Activated naive CD8-positive, alpha-beta T cell treated with anti-CD3 and anti-CD28 coated beads, Interleukin-2, amount 10 ng/mL, durations not matched to agents 7 days and 5 days (primary cell): ENCODE results near the gene C10orf95. TPM values are rescaled to one million over a fixed set of nuclear protein-coding genes. Genes with fewer than 3 reads are reported as not detected.

ENCODE experiments used
- ATAC-seq: fragments of 150-1000 bp; cut with Tn5 transposase; one replicate; pipeline ENCODE4 v1.10.0; 2021; ENCODE audit warnings: low read depth, moderate library complexity
- POLR2A ChIA-PET: fragments of 350-600 bp; sonication (Branson Sonifier 250); formaldehyde crosslinking; loops from one replicate; lab custom pipeline; 2021; ENCODE audit warnings: antibody characterized with exemption; lab: Charles Lee
- DNase-seq: peaks from one replicate; pipeline ENCODE4 v3.0.0; 2021
- H3K27ac Mint-ChIP-seq: one replicate; pipeline ENCODE4 v1.8.0; 2022; ENCODE audit warnings: mild to moderate bottlenecking, mixed read lengths
- H3K27me3 Mint-ChIP-seq: one replicate; pipeline ENCODE4 v1.8.0; 2022; ENCODE audit warnings: mild to moderate bottlenecking, moderate library complexity, mixed read lengths
- H3K36me3 Mint-ChIP-seq: one replicate; pipeline ENCODE4 v1.8.0; 2021; ENCODE audit warnings: mild to moderate bottlenecking, mixed read lengths
- H3K4me1 Mint-ChIP-seq: one replicate; pipeline ENCODE4 v1.8.0; 2021; ENCODE audit warnings: mixed read lengths
- H3K4me3 Mint-ChIP-seq: one replicate; pipeline ENCODE4 v1.8.0; 2022; ENCODE audit warnings: mild to moderate bottlenecking, moderate library complexity, mixed read lengths
- H3K9me3 Mint-ChIP-seq: one replicate; pipeline ENCODE4 v1.8.0; 2021; ENCODE audit warnings: mixed read lengths
- total RNA-seq, 2 experiments: library from RNA; stranded (reverse); gene quantifications; one replicate each; pipeline ENCODE4 v1.2.3, GENCODE V29; 2021

C10orf95 gene
- total RNA-seq, 2 experiments from 2014 or later: 0.28 to 0.54 TPM

- POLR2A ChIA-PET: interaction anchor here (0.9 to 1.4 kb wide), 2 partner anchors 25 to 27 kb away, joined by 3 read pairs; partner anchors contain the start of gene CUEDC2
- no peaks in the 10 kb centered on the region for H3K9me3 Mint-ChIP-seq
- H3K27ac Mint-ChIP-seq: no peak overlapping the region
- ATAC-seq (no peak), DNase-seq (no peak)
- H3K27me3 Mint-ChIP-seq: peaks cover 28% of the 10 kb centered on the region
- H3K36me3 Mint-ChIP-seq: no peaks in the 10 kb centered on the region
- no peak overlapping the region for H3K4me3 Mint-ChIP-seq
- peaks cover 17% of the 10 kb centered on the region for H3K4me1 Mint-ChIP-seq
These were observed 43.8 kb downstream of the C10orf95 start for GRCh38 chr10:102407425-102408130.

DNA sequence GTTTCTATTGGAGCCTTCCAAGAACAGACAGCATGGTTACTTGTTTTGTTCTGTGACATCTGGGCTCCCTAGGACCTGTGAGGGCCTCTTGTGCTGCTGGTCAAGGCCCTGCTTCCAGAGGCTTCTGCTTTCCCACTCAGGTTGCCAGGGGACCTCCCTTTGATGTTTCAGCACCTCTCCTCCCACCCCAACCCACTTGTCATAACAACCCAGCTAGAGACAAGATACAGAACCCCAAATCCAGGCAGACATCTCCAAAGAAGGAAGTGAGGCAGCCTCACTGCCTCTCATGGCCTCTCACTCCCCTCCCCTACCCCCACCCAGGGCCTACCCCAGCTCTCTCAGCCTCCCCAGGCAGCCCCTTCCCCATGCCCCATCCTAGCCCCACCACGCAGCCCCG is 44.5 kb downstream of the C10orf95 start:
- Mint-ChIP-seq H3K27me3 (peaks cover 26% of the 10 kb centered on the region), H3K4me1 (peaks cover 17% of the 10 kb centered on the region), H3K4me3 (no peak overlapping the region), H3K36me3 (no peaks in the 10 kb centered on the region), H3K9me3 (no peaks in the 10 kb centered on the region), H3K27ac (no peak overlapping the region)
- DNase-seq (no peak), ATAC-seq (no peak)
- POLR2A ChIA-PET: interaction anchor here (0.6 to 1.4 kb wide), 3 partner anchors 12 to 28 kb away, joined by 3 read pairs; partner anchors contain the start of gene CUEDC2

DNA sequence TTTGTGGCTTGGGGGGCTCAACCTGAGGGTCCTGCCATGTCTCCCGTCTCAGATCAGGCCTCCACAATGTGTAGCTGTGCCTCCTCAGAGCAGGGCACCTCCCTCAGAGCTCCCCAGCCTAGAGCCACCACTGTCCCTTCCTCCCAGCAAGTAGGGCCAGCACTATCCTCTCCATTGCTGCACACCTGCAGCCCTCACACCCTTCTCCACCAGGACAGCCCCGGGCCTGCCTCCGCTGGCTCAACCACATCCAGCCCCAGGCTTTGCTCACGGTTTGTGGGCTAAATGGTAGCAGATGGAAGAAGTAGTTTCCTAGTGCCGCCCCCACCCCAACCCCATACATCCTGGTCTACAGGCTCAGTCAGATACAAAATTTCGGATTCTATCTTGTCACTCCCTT is 45.7 kb downstream of the C10orf95 start:
- Mint-ChIP-seq H3K9me3 (no peaks in the 10 kb centered on the region), H3K4me1 (peaks cover 14% of the 10 kb centered on the region), H3K4me3 (no peak overlapping the region), H3K36me3 (peaks cover 1% of the 10 kb centered on the region), H3K27me3 (peaks cover 16% of the 10 kb centered on the region), H3K27ac (no peak overlapping the region)
- DNase-seq (no peak), ATAC-seq (no peak)
- POLR2A ChIA-PET: interaction anchor here (1.1 to 1.6 kb wide), 2 partner anchors 10 to 16 kb away, joined by 3 to 8 read pairs; partner anchors contain the start of gene NFKB2

GRCh38 chr10:102405108-102405571 is 46.2 kb downstream of the C10orf95 start:
- H3K4me3 Mint-ChIP-seq: no peak overlapping the region

DNA sequence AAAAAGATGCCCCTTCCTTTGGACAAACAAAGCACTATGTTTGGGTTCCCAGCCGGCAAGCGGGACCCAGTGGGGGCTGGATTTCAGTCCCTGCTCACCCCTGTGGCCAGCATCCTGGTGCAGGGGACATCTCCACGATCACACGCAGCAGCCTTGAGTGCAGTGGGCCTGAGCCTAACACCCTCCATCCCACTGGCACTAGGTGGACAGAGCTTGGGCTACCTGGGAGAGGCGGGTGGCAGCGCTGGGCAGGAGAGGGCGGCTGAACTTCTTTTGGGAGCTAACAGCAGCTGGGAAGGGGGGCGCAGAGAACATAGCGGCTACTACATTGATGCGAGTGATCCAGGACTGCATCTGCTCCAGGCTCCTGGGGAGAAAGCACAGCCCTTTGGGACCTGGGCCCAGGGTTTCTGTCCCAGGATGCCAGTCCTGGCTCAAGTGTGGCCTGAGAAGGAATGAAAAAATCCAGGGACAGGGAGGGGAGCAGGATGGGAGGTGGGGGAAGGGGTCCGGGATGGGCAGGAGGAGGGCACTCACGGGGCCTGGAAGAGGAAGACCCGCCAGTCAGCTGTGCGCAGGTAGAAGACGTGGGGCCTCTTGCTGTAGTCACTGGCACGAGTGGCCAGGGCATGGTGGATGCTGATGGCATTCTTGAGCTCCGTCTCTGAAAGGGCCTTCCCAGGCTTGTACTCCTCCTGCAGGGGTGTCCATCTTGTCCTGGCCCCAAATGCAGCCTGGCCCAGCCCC is 46.8 kb downstream of the C10orf95 start:
- Mint-ChIP-seq H3K27ac (no peak overlapping the region), H3K4me1 (peaks cover 15% of the 10 kb centered on the region)

More at GRCh38 chr10:102405108-102405571, 46.2 kb downstream of the C10orf95 start:
- no peaks in the 10 kb centered on the region for H3K9me3 Mint-ChIP-seq
- peaks cover 16% of the 10 kb centered on the region for H3K4me1 Mint-ChIP-seq
- ATAC-seq: no peak
- H3K27ac Mint-ChIP-seq: no peak overlapping the region
- DNase-seq: no peak
- POLR2A ChIA-PET: interaction anchor here (1.1 to 1.6 kb wide), 2 partner anchors 10 to 16 kb away, joined by 3 to 8 read pairs; partner anchors contain the start of gene NFKB2
- H3K27me3 Mint-ChIP-seq: peaks cover 14% of the 10 kb centered on the region
- peaks cover 4% of the 10 kb centered on the region for H3K36me3 Mint-ChIP-seq

GRCh38 chr10:102403115-102403514 is 48.2 kb downstream of the C10orf95 start:
- no peak for DNase-seq
- Mint-ChIP-seq H3K27me3 (peaks cover 2% of the 10 kb centered on the region), H3K9me3 (no peaks in the 10 kb centered on the region), H3K4me1 (peaks cover 17% of the 10 kb centered on the region), H3K36me3 (peaks cover 4% of the 10 kb centered on the region), H3K27ac (no peak overlapping the region), H3K4me3 (no peak overlapping the region)
- POLR2A ChIA-PET: interaction anchor here (1.2 kb wide), 1 partner anchor 9 kb away, joined by 3 read pairs; no protein-coding TSS in a partner anchor
- ATAC-seq: no peak

More for the DNA sequence above, 46.8 kb downstream of the C10orf95 start:
- DNase-seq (no peak), ATAC-seq (no peak)
- POLR2A ChIA-PET: interaction anchor here (1.2 to 1.6 kb wide), 2 partner anchors 9 to 10 kb away, joined by 3 to 8 read pairs; partner anchors contain the start of gene NFKB2
- H3K36me3 Mint-ChIP-seq: peaks cover 4% of the 10 kb centered on the region
- H3K9me3 Mint-ChIP-seq: no peaks in the 10 kb centered on the region
- no peak overlapping the region for H3K4me3 Mint-ChIP-seq
- H3K27me3 Mint-ChIP-seq: peaks cover 8% of the 10 kb centered on the region

GRCh38 chr10:102402512-102402896 is 48.8 kb downstream of the C10orf95 start:
- Mint-ChIP-seq H3K4me3 (no peak overlapping the region), H3K4me1 (peaks cover 16% of the 10 kb centered on the region), H3K9me3 (no peaks in the 10 kb centered on the region), H3K27me3 (no peaks in the 10 kb centered on the region), H3K27ac (no peak overlapping the region), H3K36me3 (peaks cover 4% of the 10 kb centered on the region)
- no peak for ATAC-seq
- POLR2A ChIA-PET: interaction anchor here (1.0 kb wide), 1 partner anchor 74 kb away, joined by 3 read pairs; no protein-coding TSS in a partner anchor
- no peak for DNase-seq

- Mint-ChIP-seq H3K9me3 (no peaks in the 10 kb centered on the region), H3K27ac (no peak overlapping the region), H3K36me3 (peaks cover 4% of the 10 kb centered on the region)
These were observed 49.4 kb downstream of the C10orf95 start for GRCh38 chr10:102401735-102402511.

GRCh38 chr10:102401342-102401654 is 50.0 kb downstream of the C10orf95 start:
- Mint-ChIP-seq H3K4me1 (peaks cover 18% of the 10 kb centered on the region), H3K36me3 (peaks cover 4% of the 10 kb centered on the region), H3K27ac (peak overlapping the region; percentile 25), H3K9me3 (no peaks in the 10 kb centered on the region), H3K27me3 (no peaks in the 10 kb centered on the region), H3K4me3 (no peak overlapping the region)
- ATAC-seq (no peak), DNase-seq (no peak)
- POLR2A ChIA-PET: no interaction called here

More at GRCh38 chr10:102401735-102402511, 49.4 kb downstream of the C10orf95 start:
- Mint-ChIP-seq H3K4me1 (peaks cover 16% of the 10 kb centered on the region), H3K27me3 (no peaks in the 10 kb centered on the region), H3K4me3 (no peak overlapping the region)
- POLR2A ChIA-PET: interaction anchor here (1.0 kb wide), 1 partner anchor 74 kb away, joined by 3 read pairs; no protein-coding TSS in a partner anchor
- ATAC-seq (no peak), DNase-seq (no peak)

GRCh38 chr10:102400598-102401341 is 50.6 kb downstream of the C10orf95 start:
- Mint-ChIP-seq H3K36me3 (peaks cover 6% of the 10 kb centered on the region), H3K4me3 (no peak overlapping the region), H3K9me3 (no peaks in the 10 kb centered on the region), H3K4me1 (peaks cover 21% of the 10 kb centered on the region), H3K27me3 (no peaks in the 10 kb centered on the region), H3K27ac (peak overlapping the region; percentile 25)
- DNase-seq: no peak
- no peak for ATAC-seq
- POLR2A ChIA-PET: interaction anchor here (1.1 kb wide), 1 partner anchor 32 kb away, joined by 4 read pairs; the partner anchor contains the start of gene CUEDC2

GRCh38 chr10:102400076-102400475 is 51.3 kb downstream of the C10orf95 start:
- POLR2A ChIA-PET: interaction anchor here (0.8 to 1.5 kb wide), 8 partner anchors 16 to 173 kb away, joined by 3 to 5 read pairs (median 4); partner anchors contain the start of gene CUEDC2
- H3K27me3 Mint-ChIP-seq: no peaks in the 10 kb centered on the region
- DNase-seq: no peak

More at GRCh38 chr10:102400076-102400475, 51.3 kb downstream of the C10orf95 start:
- peak overlapping the region; percentile 30 for H3K27ac Mint-ChIP-seq
- ATAC-seq: no peak
- peaks cover 6% of the 10 kb centered on the region for H3K36me3 Mint-ChIP-seq
- peaks cover 19% of the 10 kb centered on the region for H3K4me1 Mint-ChIP-seq
- H3K4me3 Mint-ChIP-seq: peak overlapping the region; percentile 59
- H3K9me3 Mint-ChIP-seq: no peaks in the 10 kb centered on the region
